ENCODE results near the gene REXO5. TPM values are rescaled to one million over a fixed set of nuclear protein-coding genes. Genes with fewer than 3 reads are reported as not detected.
A peak's percentile ranks its signal among the peaks of the same experiment; 100 is the strongest.
"Not testable (repeated sequence)": the region's sequence is repeated elsewhere in the genome, so short reads cannot be mapped to it uniquely, and the experiment has no call there.

Gene REXO5
- total RNA-seq, 4 donors from 2014 or later = 1.5 to 5.9 (median 4.1) TPM

GRCh38 chr16:20859229-20859628 is 52.9 kb downstream of the REXO5 start:
- no peak overlapping the region for H3K4me3 ChIP-seq
- H3K27me3 ChIP-seq = no peaks in the 10 kb centered on the region
- H3K4me1 ChIP-seq = peaks cover 3 to 68% (median 23%) of the 10 kb centered on the region in 4 donors
- H3K27ac ChIP-seq = peak overlapping the region in 2 of 4 donors; percentile 36 to 70
- WGBS, 2 donors = 78 to 81% methylated on average over 3 of the region's 3 CpGs
- no peak for DNase-seq (ENCODE audit: low spot score in 2 of 2)
- TF ChIP-seq CTCF (IDR thresholded peaks at IDR 0.05) (no peak), EP300 (IDR thresholded peaks at IDR 0.05) (no peak)
- H3K9me3 ChIP-seq = no peaks in the 10 kb centered on the region
- peaks cover 0 to 54% (median 0%) of the 10 kb centered on the region in 3 donors for H3K36me3 ChIP-seq

GRCh38 chr16:20859699-20860098 is 53.4 kb downstream of the REXO5 start:
- Histone ChIP-seq H3K27me3 (no peaks in the 10 kb centered on the region), H3K27ac (peak overlapping the region in 3 of 4 donors; percentile 27 to 70 (median 48)), H3K4me1 (peaks cover 3 to 64% (median 21%) of the 10 kb centered on the region in 4 donors), H3K36me3 (peaks cover 0 to 53% (median 0%) of the 10 kb centered on the region in 3 donors), H3K9me3 (no peaks in the 10 kb centered on the region), H3K4me3 (no peak overlapping the region)
- 74 to 78% methylated on average over 4 of the region's 4 CpGs for WGBS, 2 donors
- TF ChIP-seq POLR2A (IDR thresholded peaks at IDR 0.05) (no peak), CTCF (IDR thresholded peaks at IDR 0.05) (no peak), EP300 (IDR thresholded peaks at IDR 0.05) (no peak)
- DNase-seq (ENCODE audit: low spot score in 2 of 2) = no peak

- DNase-seq (ENCODE audit: low spot score in 2 of 2) = no peak
- Histone ChIP-seq H3K27ac (peak overlapping the region in 3 of 4 donors; percentile 27 to 70 (median 48)), H3K36me3 (peaks cover 0 to 46% (median 0%) of the 10 kb centered on the region in 3 donors), H3K9me3 (no peaks in the 10 kb centered on the region), H3K4me3 (no peak overlapping the region), H3K4me1 (peaks cover 3 to 61% (median 24%) of the 10 kb centered on the region in 4 donors), H3K27me3 (no peaks in the 10 kb centered on the region)
- 41 to 48% methylated on average over 4 of the region's 4 CpGs for WGBS, 2 donors
- TF ChIP-seq CTCF (IDR thresholded peaks at IDR 0.05) = no peak
- no peak for TF ChIP-seq EP300 (IDR thresholded peaks at IDR 0.05)
- no peak for TF ChIP-seq POLR2A (IDR thresholded peaks at IDR 0.05)
Measured at GRCh38 chr16:20860361-20860760, 54.0 kb downstream of the REXO5 start.

GRCh38 chr16:20860995-20861394 is 54.7 kb downstream of the REXO5 start:
- H3K9me3 ChIP-seq; H3K4me3 ChIP-seq; H3K27me3 ChIP-seq; DNase-seq (ENCODE audit: low spot score in 2 of 2): not testable (repeated sequence)
- peaks cover 3 to 65% (median 29%) of the 10 kb centered on the region in 4 donors for H3K4me1 ChIP-seq
- H3K36me3 ChIP-seq = peaks cover 0 to 42% (median 0%) of the 10 kb centered on the region in 3 donors
- WGBS, 2 donors = 68 to 79% methylated on average over 3 to 4 of the region's 4 CpGs
- H3K27ac ChIP-seq = peak overlapping the region in 2 of 4 donors; percentile 48 to 70

- TF ChIP-seq POLR2A (IDR thresholded peaks at IDR 0.05) = no peak
- TF ChIP-seq CTCF (IDR thresholded peaks at IDR 0.05) = no peak
- no peak for TF ChIP-seq EP300 (IDR thresholded peaks at IDR 0.05)
- Histone ChIP-seq H3K36me3 (peaks cover 0 to 36% (median 0%) of the 10 kb centered on the region in 3 donors), H3K4me3 (no peak overlapping the region), H3K4me1 (peaks cover 3 to 68% (median 38%) of the 10 kb centered on the region in 4 donors), H3K27me3 (no peaks in the 10 kb centered on the region), H3K9me3 (no peaks in the 10 kb centered on the region), H3K27ac (peak overlapping the region in 1 of 4 donors; percentile 90)
- 95 to 97% methylated on average over 21 of the region's 21 CpGs for WGBS, 2 donors
- DNase-seq (ENCODE audit: low spot score in 2 of 2) = no peak
Measured at GRCh38 chr16:20862162-20862960, 56.0 kb downstream of the REXO5 start.

- Histone ChIP-seq H3K27ac (peak overlapping the region in 1 of 4 donors; percentile 90), H3K4me1 (peaks cover 3 to 75% (median 52%) of the 10 kb centered on the region in 4 donors), H3K36me3 (peaks cover 0 to 32% (median 0%) of the 10 kb centered on the region in 3 donors)
- H3K27me3 ChIP-seq; DNase-seq (ENCODE audit: low spot score in 2 of 2); H3K4me3 ChIP-seq; H3K9me3 ChIP-seq: not testable (repeated sequence)
- WGBS, 2 donors = 90 to 95% methylated on average over 6 of the region's 6 CpGs
Measured at GRCh38 chr16:20864376-20864775, 58.0 kb downstream of the REXO5 start.
